ENCODE data around the gene ROR1. TPM values are rescaled to one million over a fixed set of nuclear protein-coding genes. Genes with fewer than 3 reads are reported as not detected.

The ROR1 gene
- total RNA-seq, 4 donors from 2014 or later: 2.6 to 37.6 (median 11.5) TPM

DNA sequence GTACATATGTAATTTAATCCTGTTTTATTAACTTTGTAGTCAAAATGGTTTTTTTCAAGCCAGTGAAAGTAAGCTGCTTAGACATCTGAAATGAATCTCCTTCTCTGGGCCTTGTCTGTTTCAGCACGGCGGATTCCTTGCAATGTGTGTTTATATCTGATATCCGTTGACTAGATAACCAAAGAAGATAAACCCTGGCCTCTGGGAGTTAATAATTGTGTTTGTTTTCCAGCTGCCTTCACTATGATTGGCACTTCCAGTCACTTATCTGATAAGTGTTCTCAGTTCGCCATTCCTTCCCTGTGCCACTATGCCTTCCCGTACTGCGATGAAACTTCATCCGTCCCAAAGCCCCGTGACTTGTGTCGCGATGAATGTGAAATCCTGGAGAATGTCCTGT, 366.1 kb downstream of the ROR1 start:
- no peaks in the 10 kb centered on the region for H3K9me3 ChIP-seq
- no peak overlapping the region for H3K27ac ChIP-seq
- H3K4me1 ChIP-seq: no peaks in the 10 kb centered on the region
- H3K27me3 ChIP-seq: no peaks in the 10 kb centered on the region
- DNase-seq: no peak
- no peak for TF ChIP-seq POLR2A (IDR thresholded peaks at IDR 0.05)
- TF ChIP-seq CTCF (IDR thresholded peaks at IDR 0.05): no peak
- intact Hi-C loops (cut with DNase I; ENCODE audit: low total_unique reads): no loop called here
- H3K36me3 ChIP-seq: no peaks in the 10 kb centered on the region
- H3K4me3 ChIP-seq: no peak overlapping the region

- H3K9me3 ChIP-seq: no peaks in the 10 kb centered on the region
- intact Hi-C loops (cut with DNase I; ENCODE audit: low total_unique reads): no loop called here
- no peak overlapping the region for H3K4me3 ChIP-seq
- no peaks in the 10 kb centered on the region for H3K27me3 ChIP-seq
- DNase-seq: no peak
- TF ChIP-seq POLR2A (IDR thresholded peaks at IDR 0.05) (no peak), CTCF (IDR thresholded peaks at IDR 0.05) (no peak)
- no peak overlapping the region for H3K27ac ChIP-seq
- no peaks in the 10 kb centered on the region for H3K36me3 ChIP-seq
- no peaks in the 10 kb centered on the region for H3K4me1 ChIP-seq
Measured at GRCh38 chr1:64140596-64140995, 366.8 kb downstream of the ROR1 start.

DNA sequence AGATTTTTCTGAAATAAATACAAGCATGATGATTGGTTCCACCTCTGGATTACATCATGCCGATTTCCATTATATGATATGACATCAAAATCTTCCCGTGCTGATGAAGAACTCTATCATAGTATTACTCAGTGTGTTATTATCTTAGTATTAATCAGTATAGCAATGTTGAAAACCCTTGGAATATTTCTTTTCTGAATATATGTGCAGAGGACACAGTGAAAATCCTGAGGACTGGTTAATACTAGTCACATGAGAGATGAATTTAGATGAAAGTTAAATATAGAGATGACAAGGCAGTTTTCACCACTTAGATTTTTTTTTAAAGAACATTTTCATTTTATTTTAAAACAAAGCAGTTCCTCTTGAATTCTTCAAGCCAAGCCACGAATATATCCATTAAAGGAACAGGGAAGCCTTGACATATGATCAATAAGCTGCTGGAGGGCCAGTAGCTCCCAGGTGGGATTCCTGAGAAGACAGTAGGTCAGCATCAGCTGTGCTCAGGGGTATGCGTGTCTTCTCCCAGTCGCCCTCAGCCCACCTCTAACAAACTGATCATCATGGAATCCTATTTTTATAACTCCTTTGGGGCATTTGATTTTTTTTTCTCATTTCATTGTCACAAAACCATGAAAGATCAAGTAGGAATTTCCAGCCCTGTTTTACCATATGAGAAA, 373.4 kb downstream of the ROR1 start:
- no peak for DNase-seq
- H3K27me3 ChIP-seq: no peaks in the 10 kb centered on the region
- no peaks in the 10 kb centered on the region for H3K36me3 ChIP-seq
- H3K27ac ChIP-seq: no peak overlapping the region
- H3K4me1 ChIP-seq: no peaks in the 10 kb centered on the region
- H3K4me3 ChIP-seq: no peak overlapping the region
- TF ChIP-seq CTCF (IDR thresholded peaks at IDR 0.05) (no peak), POLR2A (IDR thresholded peaks at IDR 0.05) (no peak)
- intact Hi-C loops (cut with DNase I; ENCODE audit: low total_unique reads): no loop called here
- H3K9me3 ChIP-seq: no peaks in the 10 kb centered on the region

GRCh38 chr1:64147759-64148158, 373.9 kb downstream of the ROR1 start:
- Histone ChIP-seq H3K27me3 (no peaks in the 10 kb centered on the region), H3K4me1 (no peaks in the 10 kb centered on the region), H3K27ac (no peak overlapping the region), H3K36me3 (no peaks in the 10 kb centered on the region), H3K9me3 (no peaks in the 10 kb centered on the region), H3K4me3 (no peak overlapping the region)
- TF ChIP-seq POLR2A (IDR thresholded peaks at IDR 0.05) (no peak), CTCF (IDR thresholded peaks at IDR 0.05) (no peak)
- intact Hi-C loops (cut with DNase I; ENCODE audit: low total_unique reads): no loop called here
- DNase-seq: no peak

DNA sequence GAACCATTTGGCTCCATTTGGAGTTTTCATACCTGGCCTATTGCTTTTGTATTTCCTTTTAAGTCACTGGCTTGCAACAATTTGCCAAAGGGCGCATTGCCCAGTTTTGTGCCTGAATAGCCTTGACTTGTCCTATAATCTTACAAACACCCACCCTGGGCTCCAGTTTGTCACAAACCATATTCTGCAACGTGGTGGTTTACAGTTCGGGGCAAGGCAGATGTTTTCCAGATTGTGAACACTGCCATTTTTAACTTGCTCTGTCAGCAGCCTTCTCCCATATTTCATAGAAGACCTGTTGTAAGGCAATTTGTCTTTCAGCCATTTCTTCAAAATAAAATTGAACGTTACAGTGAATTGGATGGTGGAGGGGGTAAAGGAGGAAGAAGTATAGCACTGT, 376.4 kb downstream of the ROR1 start:
- DNase-seq: no peak
- intact Hi-C loops (cut with DNase I; ENCODE audit: low total_unique reads): no loop called here
- no peak overlapping the region for H3K4me3 ChIP-seq

More for the DNA sequence above, 376.4 kb downstream of the ROR1 start:
- Histone ChIP-seq H3K27ac (no peak overlapping the region), H3K36me3 (no peaks in the 10 kb centered on the region), H3K9me3 (no peaks in the 10 kb centered on the region), H3K4me1 (no peaks in the 10 kb centered on the region), H3K27me3 (no peaks in the 10 kb centered on the region)
- no peak for TF ChIP-seq POLR2A (IDR thresholded peaks at IDR 0.05)
- TF ChIP-seq CTCF (IDR thresholded peaks at IDR 0.05): no peak

Data from uterus (tissue), 4 donors.